AG04449 (cell line): ENCODE results near the gene HLA-DQA1.
"Not testable (repeated sequence)": the region's sequence is repeated elsewhere in the genome, so short reads cannot be mapped to it uniquely, and the experiment has no call there.

ENCODE experiments used
- CTCF ChIA-PET: fragments of 350-600 bp; formaldehyde crosslinking; extraction: SDS; loops from one replicate; lab custom pipeline; 2021; ENCODE audit warnings: antibody characterized with exemption; lab: Yijun Ruan, JAX
- POLR2A ChIA-PET: fragments of 400-600, 350-600 bp; formaldehyde crosslinking; extraction: SDS; loops from one replicate; lab custom pipeline; 2020; ENCODE audit warnings: antibody characterized with exemption, inconsistent platforms; lab: Yijun Ruan, JAX
- DNase-seq: peaks from one replicate; pipeline ENCODE4 v3.0.0-alpha.2; 2010; ENCODE audit warnings: low read depth, low spot score
- H3K4me3 ChIP-seq: 2 replicates; pipeline ENCODE4 v1.5.1; 2011; ENCODE audit warnings: low read depth, mild to moderate bottlenecking, control low read depth, low read length
- TF ChIP-seq, protein P1 (sequence below): IDR thresholded peaks from one replicate; pipeline ENCODE4 v1.5.1; 2011; ENCODE audit warnings: mild to moderate bottlenecking, moderate library complexity, low read length, control low read depth, inconsistent platforms; ENCODE audit not compliant: insufficient read depth; ENCODE audit errors: missing control alignments

Gene HLA-DQA1

DNA sequence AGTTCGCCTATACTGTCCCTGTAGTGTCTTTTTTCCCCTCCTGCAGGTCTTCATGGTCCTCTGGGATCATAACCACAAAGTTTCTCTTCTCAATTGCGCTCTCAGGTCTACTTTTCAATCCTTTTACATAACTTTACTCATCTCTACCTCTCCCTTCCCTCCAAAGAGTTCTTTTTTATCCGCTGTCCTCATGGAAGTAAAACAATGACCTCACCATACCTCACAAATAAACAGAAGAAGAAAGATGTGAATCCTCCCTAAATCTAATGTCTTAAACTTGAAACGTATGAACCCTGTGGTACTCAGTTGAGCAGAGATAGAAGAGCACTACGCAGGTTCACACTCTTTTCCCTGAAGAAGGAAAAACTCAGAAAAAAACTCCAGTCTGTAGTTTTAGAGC lies 12.1 kb upstream of the HLA-DQA1 start:
- TF ChIP-seq, protein P1, sequence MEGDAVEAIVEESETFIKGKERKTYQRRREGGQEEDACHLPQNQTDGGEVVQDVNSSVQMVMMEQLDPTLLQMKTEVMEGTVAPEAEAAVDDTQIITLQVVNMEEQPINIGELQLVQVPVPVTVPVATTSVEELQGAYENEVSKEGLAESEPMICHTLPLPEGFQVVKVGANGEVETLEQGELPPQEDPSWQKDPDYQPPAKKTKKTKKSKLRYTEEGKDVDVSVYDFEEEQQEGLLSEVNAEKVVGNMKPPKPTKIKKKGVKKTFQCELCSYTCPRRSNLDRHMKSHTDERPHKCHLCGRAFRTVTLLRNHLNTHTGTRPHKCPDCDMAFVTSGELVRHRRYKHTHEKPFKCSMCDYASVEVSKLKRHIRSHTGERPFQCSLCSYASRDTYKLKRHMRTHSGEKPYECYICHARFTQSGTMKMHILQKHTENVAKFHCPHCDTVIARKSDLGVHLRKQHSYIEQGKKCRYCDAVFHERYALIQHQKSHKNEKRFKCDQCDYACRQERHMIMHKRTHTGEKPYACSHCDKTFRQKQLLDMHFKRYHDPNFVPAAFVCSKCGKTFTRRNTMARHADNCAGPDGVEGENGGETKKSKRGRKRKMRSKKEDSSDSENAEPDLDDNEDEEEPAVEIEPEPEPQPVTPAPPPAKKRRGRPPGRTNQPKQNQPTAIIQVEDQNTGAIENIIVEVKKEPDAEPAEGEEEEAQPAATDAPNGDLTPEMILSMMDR: no peak
- H3K4me3 ChIP-seq: no peak overlapping the region
- CTCF ChIA-PET: no interaction called here
- no peak for DNase-seq
- POLR2A ChIA-PET: no interaction called here

DNA sequence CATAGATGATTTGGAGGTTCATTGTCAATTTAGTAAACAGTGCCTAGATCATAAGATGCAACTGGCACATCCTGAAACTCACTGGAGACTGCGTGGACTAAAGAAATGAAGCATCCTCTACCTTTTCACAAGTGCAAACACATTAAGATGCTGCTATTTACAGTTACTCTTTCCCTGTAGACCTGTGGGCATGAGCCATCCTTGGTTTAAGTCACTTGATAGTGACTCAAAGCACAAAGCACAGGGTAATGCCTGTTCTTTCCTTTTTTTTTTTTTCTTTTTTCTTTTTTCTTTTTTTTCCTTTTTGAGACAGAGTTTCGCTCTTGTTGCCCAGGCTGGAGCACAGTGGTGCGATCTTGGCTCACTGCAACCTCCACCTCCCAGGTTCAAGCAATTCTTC lies 10.0 kb upstream of the HLA-DQA1 start:
- DNase-seq: no peak
- ChIA-PET CTCF (no interaction called here), POLR2A (no interaction called here)
- H3K4me3 ChIP-seq: no peak overlapping the region
- TF ChIP-seq, protein P1: no peak

DNA sequence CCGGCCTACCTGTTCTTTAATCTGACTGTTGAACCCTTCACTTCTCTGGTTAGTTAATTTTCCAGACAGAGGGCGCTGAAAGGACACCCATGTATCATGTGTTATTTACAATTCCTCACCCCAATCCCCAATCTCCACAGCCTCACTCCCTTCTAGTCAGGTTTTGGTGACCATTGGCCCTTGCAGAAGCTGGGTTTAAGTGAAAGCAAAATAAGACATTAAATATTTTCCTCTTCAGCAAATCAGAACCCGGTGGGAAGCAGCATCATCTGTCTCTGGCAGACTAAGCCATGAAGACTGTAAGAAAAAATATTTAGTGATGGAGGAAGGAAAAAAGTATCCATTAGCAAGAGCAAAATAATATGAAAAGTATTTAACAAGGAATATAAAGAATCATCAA lies 9.4 kb upstream of the HLA-DQA1 start:
- TF ChIP-seq, protein P1: no peak
- DNase-seq: no peak
- CTCF ChIA-PET: no interaction called here
- H3K4me3 ChIP-seq: no peak overlapping the region
- POLR2A ChIA-PET: no interaction called here

DNA sequence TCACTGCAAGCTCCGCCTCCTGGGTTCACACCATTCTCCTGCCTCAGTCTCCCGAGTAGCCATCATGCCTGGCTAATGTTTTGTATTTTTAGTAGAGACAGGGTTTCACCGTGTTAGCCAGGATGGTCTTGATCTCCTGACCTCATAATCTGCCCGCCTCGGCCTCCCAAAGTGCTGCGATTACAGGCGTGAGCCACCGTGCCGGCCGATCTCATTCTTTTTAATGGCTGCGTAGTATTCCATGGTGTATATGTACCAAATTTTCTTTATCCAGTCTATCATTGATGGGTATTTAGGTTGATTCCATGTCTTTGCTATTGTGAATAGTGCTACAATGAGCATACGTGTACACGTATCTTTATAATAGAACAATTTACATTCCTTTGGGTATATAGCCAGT lies 7.4 kb upstream of the HLA-DQA1 start:
- POLR2A ChIA-PET, DNase-seq, CTCF ChIA-PET, H3K4me3 ChIP-seq: not testable (repeated sequence)

DNA sequence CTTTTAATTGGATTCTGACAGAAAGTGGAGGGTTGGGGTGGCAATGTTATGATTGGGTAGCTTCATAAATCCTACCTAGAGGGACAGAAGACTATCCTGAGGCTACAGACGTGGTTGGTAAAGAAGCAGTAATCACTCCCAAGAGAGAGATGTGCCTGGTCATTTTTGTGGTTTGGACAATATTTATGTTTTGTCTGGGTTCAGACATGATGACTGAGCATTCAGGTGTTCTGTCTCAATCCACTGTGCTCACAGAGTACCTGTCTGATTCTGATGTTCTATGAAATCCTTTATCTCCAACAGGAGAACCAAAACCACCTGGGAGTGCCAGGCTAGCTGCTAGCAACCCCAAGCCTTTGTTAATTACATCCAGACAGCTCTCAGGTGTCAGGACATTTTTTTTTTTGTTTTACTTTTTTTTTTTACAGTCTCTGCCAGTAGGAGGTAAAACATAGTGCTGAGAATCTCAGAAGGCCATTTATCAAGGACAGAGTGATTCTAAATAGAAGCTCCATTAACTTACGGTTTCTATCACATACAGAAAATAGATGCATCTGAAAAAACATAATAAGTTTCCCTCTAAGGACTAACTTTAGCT lies 1.6 kb upstream of the HLA-DQA1 start:
- ChIA-PET POLR2A (no interaction called here), CTCF (no interaction called here)
- H3K4me3 ChIP-seq: no peak overlapping the region
- DNase-seq: no peak
- TF ChIP-seq, protein P1: no peak

DNA sequence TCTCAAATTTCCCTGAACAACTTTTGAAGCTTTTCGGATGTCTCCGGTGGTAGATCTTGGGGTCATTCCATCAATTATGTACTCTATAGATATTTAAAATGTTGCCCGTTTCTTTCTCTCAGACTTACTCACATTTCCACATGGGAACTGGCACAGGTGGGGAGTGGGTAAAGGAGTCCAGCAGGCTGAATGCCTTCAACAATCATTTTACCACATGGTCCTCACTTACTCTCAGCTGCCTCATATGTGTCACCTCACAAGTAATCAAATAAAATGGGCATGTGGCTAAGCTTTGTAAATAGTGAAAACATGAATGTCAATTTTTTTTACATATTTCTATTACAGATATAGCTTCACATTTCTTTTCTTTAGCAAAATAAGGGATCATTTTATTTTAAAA lies 677 bp downstream of the HLA-DQA1 start:
- no peak overlapping the region for H3K4me3 ChIP-seq
- POLR2A ChIA-PET: no interaction called here
- no peak for DNase-seq
- TF ChIP-seq, protein P1: no peak
- CTCF ChIA-PET: no interaction called here

DNA sequence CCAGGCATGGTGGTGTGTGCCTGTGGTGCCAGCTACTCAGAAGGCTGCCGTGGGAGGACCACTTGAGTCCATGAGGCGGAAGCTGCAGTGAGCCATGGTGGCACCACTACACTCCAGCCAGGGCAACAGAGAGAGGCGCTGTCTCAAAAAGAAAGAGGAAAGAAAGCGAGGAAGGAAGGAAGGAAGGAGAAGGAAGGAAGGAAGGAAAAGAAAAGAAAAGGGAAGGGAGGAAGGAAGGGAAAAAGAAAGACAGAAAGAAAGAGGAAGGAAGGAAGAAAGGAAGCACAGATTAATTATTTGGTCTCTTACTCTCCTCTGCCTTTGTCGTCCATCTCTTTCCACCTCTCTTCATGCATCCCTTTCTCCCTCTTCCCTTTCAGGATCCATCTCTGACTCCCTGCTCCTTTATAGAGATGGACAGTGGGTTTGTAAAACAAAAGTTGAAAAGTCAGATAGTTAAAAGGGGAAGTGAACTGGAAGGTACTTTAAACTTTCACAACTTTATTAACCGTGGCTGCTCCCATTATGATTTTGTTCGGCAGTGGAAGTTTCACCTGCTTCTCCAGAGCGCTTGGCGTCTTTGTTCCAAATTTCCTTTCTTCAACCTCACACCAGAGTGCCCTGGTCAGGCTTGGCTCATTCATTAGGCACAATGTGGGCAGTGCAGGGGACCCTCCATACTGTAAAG lies 1.5 kb downstream of the HLA-DQA1 start:
- H3K4me3 ChIP-seq: no peak overlapping the region
- no peak for DNase-seq
- TF ChIP-seq, protein P1: no peak
- ChIA-PET POLR2A (no interaction called here), CTCF (no interaction called here)
